KOPT-K1 (cell line): Measurements from ENCODE around the gene PAX8.
"Not testable (repeated sequence)": the region's sequence is repeated elsewhere in the genome, so short reads cannot be mapped to it uniquely, and the experiment has no call there.

Experiments
- H3K27ac ChIP-seq: fragments of 200-600 bp; sonication (generic); 2 replicates; pipeline ENCODE4 v1.5.1; 2016; ENCODE audit warnings: antibody characterized with exemption, mild to moderate bottlenecking, low read depth, low read length; ENCODE audit not compliant: poor library complexity, severe bottlenecking
- H3K36me3 ChIP-seq: fragments of 200-600 bp; sonication (generic); 2 replicates; pipeline ENCODE4 v1.5.1; 2017; ENCODE audit warnings: antibody characterized with exemption, mild to moderate bottlenecking, low read length, moderate library complexity; ENCODE audit not compliant: insufficient read depth
- H3K9me3 ChIP-seq: fragments of 200-600 bp; sonication (generic); 2 replicates; pipeline ENCODE4 v1.5.1; 2017; ENCODE audit warnings: antibody characterized with exemption, low read length, mild to moderate bottlenecking; ENCODE audit not compliant: insufficient read depth, poor library complexity, severe bottlenecking

Gene PAX8

GRCh38 chr2:113278742-113279139 lies at the start of gene PAX8:
PAX8 (minus strand) TSS chr2:113278921; CDS start chr2:113278394, 527 bp downstream.
- no peaks in the 10 kb centered on the region for H3K36me3 ChIP-seq
- no peak within 1 kb of the TSS for H3K27ac ChIP-seq
- H3K9me3 ChIP-seq: no peaks in the 10 kb centered on the region

DNA sequence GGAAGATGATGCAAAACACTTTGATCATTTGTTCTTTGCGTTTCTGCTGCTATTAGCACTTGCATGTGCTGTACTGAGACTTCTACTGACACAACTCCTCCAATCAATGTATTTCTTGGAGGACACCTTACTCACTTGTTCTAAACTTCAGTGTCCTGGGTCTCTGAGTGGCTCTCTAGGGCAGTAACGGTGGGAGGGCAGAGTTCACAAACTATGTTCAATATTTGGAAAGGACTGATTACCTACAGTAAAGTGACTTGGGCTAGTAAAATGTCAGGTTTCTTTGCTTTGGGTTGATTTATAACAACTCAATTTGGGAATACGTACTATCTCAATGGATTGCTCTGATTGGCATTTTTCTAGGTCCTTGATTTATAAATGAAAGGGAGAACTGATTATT lies 49.3 kb upstream of the PAX8 start:
- H3K9me3 ChIP-seq: no peaks in the 10 kb centered on the region
- H3K36me3 ChIP-seq: no peaks in the 10 kb centered on the region
- H3K27ac ChIP-seq: no peak overlapping the region

- not testable (repeated sequence) for H3K27ac ChIP-seq, H3K36me3 ChIP-seq, H3K9me3 ChIP-seq
Measured at GRCh38 chr2:113325161-113325731, 46.5 kb upstream of the PAX8 start.

DNA sequence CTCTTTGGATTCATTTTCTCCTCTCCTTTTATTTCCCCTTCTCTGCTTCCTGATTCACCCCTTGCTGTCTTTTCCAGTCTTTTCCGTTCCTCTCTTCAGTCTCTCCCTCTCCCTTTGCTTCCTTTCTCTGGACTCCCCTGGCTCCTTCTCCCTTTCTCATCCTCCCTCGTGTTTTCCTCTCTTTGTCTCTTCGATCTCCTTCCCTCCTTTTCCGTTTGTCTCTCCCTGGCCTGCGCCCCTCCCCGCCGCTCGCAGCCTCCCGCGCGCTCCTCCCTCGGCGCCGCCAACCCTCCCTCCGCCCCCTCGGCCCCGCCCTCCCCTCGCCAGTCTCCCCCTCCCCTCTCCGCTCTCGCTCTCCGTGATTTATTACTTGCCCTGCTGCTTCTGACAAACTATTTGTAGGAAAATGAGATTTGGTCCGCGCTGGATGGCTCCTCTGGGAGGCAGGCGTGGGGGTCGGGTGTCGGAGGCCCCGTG lies 46.0 kb upstream of the PAX8 start:
- no peaks in the 10 kb centered on the region for H3K36me3 ChIP-seq
- no peaks in the 10 kb centered on the region for H3K9me3 ChIP-seq
- H3K27ac ChIP-seq: no peak overlapping the region

- not testable (repeated sequence) for H3K36me3 ChIP-seq, H3K9me3 ChIP-seq, H3K27ac ChIP-seq
Measured at GRCh38 chr2:113323129-113323528, 44.4 kb upstream of the PAX8 start.

- not testable (repeated sequence) for H3K36me3 ChIP-seq, H3K27ac ChIP-seq, H3K9me3 ChIP-seq
Measured at GRCh38 chr2:113320106-113320505, 41.4 kb upstream of the PAX8 start.

- H3K27ac ChIP-seq, H3K36me3 ChIP-seq: not testable (repeated sequence)
Measured at GRCh38 chr2:113318941-113319340, 40.2 kb upstream of the PAX8 start.

GRCh38 chr2:113316085-113316484 lies 37.4 kb upstream of the PAX8 start:
- H3K36me3 ChIP-seq: no peaks in the 10 kb centered on the region
- no peaks in the 10 kb centered on the region for H3K9me3 ChIP-seq
- no peak overlapping the region for H3K27ac ChIP-seq

More at GRCh38 chr2:113318941-113319340, 40.2 kb upstream of the PAX8 start:
- H3K9me3 ChIP-seq: not testable (repeated sequence)

- not testable (repeated sequence) for H3K27ac ChIP-seq, H3K36me3 ChIP-seq
Measured at GRCh38 chr2:113314663-113315062, 35.9 kb upstream of the PAX8 start.

DNA sequence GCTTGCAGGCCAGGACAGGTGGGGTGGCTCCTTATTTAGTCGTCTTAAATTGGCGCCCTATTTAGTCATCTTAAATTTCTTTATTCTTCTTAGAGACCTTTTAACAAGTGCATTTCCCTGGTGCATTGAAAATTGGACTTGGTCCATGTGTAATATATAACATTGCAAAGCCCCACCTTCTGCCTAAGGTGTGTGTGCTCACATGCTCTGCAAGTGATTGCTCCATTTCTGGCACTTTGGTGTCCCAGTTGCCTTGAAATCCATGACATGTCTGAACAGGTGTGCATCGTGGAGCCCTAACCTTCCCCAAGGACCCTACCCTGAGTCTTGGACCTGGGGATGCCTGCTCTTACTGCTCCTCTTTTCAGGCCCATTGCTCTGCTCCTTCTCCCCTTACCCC lies 35.5 kb upstream of the PAX8 start:
- not testable (repeated sequence) for H3K27ac ChIP-seq, H3K9me3 ChIP-seq, H3K36me3 ChIP-seq

More at GRCh38 chr2:113314663-113315062, 35.9 kb upstream of the PAX8 start:
- H3K9me3 ChIP-seq: not testable (repeated sequence)

DNA sequence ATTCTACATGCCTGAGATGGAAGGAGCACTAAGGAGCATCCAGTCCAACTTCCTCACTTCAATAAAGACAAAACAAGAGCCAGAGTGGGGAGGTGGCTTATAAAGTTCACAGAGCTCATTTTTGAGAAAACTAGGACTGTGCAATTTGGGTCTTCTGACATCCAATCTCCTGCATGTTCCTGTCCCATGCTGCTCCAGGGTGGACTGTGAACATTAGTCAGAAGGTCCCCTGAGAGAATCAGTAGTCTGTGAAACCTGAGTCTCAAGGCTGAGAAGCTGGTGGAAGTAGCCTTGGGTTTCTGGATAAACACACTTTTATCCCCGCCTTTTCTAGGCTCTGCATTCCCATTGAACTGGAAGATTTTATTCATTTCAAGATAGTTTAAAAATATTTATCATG lies 33.1 kb upstream of the PAX8 start:
- not testable (repeated sequence) for H3K36me3 ChIP-seq, H3K9me3 ChIP-seq, H3K27ac ChIP-seq

- not testable (repeated sequence) for H3K27ac ChIP-seq, H3K36me3 ChIP-seq, H3K9me3 ChIP-seq
Measured at GRCh38 chr2:113311191-113311590, 32.5 kb upstream of the PAX8 start.

DNA sequence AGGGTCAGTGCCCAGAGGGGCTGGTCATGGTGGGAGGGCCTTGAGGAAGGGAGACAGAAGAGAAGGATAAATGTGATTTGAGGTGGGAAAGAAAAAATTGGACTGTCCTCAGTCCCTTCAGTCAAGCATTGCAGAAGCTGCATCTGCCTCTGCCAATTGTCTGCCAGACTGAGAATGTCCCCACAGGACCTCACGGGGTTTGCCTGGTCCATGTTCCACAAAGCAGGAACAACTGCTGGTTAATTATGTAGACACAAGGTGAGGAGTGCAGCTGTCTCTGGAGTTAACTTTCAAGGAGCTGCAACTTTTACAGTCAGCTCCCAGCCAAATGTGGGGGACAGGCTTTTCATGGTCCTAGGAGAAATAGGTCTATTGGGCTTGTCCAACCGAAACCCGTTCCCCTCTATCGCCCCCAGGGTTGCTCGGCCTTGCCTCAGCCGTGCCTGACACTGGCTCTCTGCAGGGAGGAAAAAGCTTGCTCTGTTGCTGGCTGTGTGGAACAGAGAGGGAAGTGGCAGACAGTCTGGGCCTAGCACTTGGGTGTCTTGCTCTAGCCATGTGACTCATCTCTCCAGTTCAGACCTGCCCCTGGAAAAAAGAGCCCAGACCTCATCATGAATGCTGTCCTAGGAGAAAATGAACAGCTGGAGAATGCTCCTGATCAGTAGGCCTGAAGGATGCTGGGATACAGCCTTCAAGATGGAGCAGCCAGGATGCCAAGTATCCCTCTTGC lies 31.1 kb upstream of the PAX8 start:
- no peaks in the 10 kb centered on the region for H3K36me3 ChIP-seq
- no peaks in the 10 kb centered on the region for H3K9me3 ChIP-seq
- no peak overlapping the region for H3K27ac ChIP-seq

- not testable (repeated sequence) for H3K27ac ChIP-seq, H3K9me3 ChIP-seq, H3K36me3 ChIP-seq
Measured at GRCh38 chr2:113308784-113309183, 30.1 kb upstream of the PAX8 start.

GRCh38 chr2:113306207-113306606 lies 27.5 kb upstream of the PAX8 start:
- H3K9me3 ChIP-seq, H3K36me3 ChIP-seq, H3K27ac ChIP-seq: not testable (repeated sequence)

GRCh38 chr2:113305749-113306148 lies 27.0 kb upstream of the PAX8 start:
- not testable (repeated sequence) for H3K36me3 ChIP-seq, H3K27ac ChIP-seq, H3K9me3 ChIP-seq
